K562 (cell line): ENCODE results near the gene GMEB2. TPM values are rescaled to one million over a fixed set of nuclear protein-coding genes. Genes with fewer than 3 reads are reported as not detected.

Experiments used
- ATAC-seq: fragments of 200-7000 bp; cut with Tn5 transposase; 3 replicates; pipeline ENCODE4 v1.9.1; 2020; ENCODE audit warnings: moderate library complexity
- BruUV-seq: library from RNA; stranded (reverse); fragments of 400-500 nt; replicated peaks from 2 replicates; lab custom pipeline; 2021; lab: Mats Ljungman, UMichigan
- CTCF ChIA-PET: fragments of 300-600 bp; formaldehyde crosslinking; extraction: SDS; loops from one replicate; lab custom pipeline; 2021; ENCODE audit warnings: low intra/inter-chr PET ratio; lab: Yijun Ruan, JAX
- POLR2A ChIA-PET: fragments of 300-600, 350-650 bp; sonication (Branson Sonifier 250); formaldehyde crosslinking; extraction: SDS; loops from one replicate; lab custom pipeline; 2021; ENCODE audit warnings: antibody characterized with exemption, inconsistent platforms; lab: Yijun Ruan, JAX
- DNase-seq, 4 experiments: peaks; one replicate each; pipeline versions ENCODE4 v3.0.0 to v3.0.0-alpha.2; 2011 to 2018; ENCODE audit warnings: low spot score in 3 of 4, mixed read lengths in 3 of 4; ENCODE audit errors: extremely low read depth in 1 of 4
- FAIRE-seq: peaks from 2 replicates; lab custom pipeline; 2011; peaks lifted over from hg19 to GRCh38; lab: Jason Lieb, UNC
- H2AFZ ChIP-seq: 2 replicates; pipeline ENCODE4 v1.6.0; 2011; ENCODE audit warnings: low read depth, low read length, control low read depth, inconsistent platforms
- H3K27ac ChIP-seq: fragments of 200-600 bp; 3 replicates; pipeline ENCODE4 v1.8.0; 2011; ENCODE audit warnings: low read depth, mild to moderate bottlenecking, control low read depth, inconsistent platforms, low read length, moderate library complexity, mixed read lengths; ENCODE audit errors: extremely low read depth
- H3K27me3 ChIP-seq, 2 experiments: fragments of 300-600 bp in 1 of 2; 2 replicates in 1 of 2; 3 replicates in 1 of 2; pipeline versions ENCODE4 v1.6.0 to v1.8.0; 2011; ENCODE audit warnings: inconsistent platforms in 2 of 2, low read length in 2 of 2, mild to moderate bottlenecking in 1 of 2, mixed read lengths in 1 of 2, moderate library complexity in 1 of 2; ENCODE audit not compliant: control insufficient read depth in 2 of 2, insufficient read depth in 2 of 2
- H3K36me3 ChIP-seq: fragments of 300-600 bp; 3 replicates; pipeline ENCODE4 v1.8.0; 2011; ENCODE audit warnings: mild to moderate bottlenecking, low read length, inconsistent platforms; ENCODE audit not compliant: control insufficient read depth, insufficient read depth
- H3K4me1 ChIP-seq, 2 experiments: fragments of 200-600 bp in 1 of 2; replicated peaks in 1 of 2; 2 replicates in 1 of 2; 3 replicates in 1 of 2; pipeline versions ENCODE4 v1.5.1 to v1.8.0; 2011; ENCODE audit warnings: inconsistent platforms in 2 of 2, low read length in 2 of 2, mild to moderate bottlenecking in 1 of 2, mixed read lengths in 1 of 2, moderate library complexity in 1 of 2; ENCODE audit not compliant: control insufficient read depth in 2 of 2, insufficient read depth in 2 of 2
- H3K4me2 ChIP-seq: 2 replicates; pipeline ENCODE4 v1.6.1; 2011; ENCODE audit warnings: low read length, control low read depth, inconsistent platforms, mixed read lengths; ENCODE audit not compliant: insufficient read depth
- H3K4me3 ChIP-seq: fragments of 200-600 bp; sonication (generic), shearing (Covaris generic); 2 replicates; pipeline ENCODE4 v1.5.1; 2016; ENCODE audit warnings: control low read depth, inconsistent platforms
- H3K79me2 ChIP-seq: fragments of 200-600 bp; 3 replicates; pipeline ENCODE4 v1.8.0; 2011; ENCODE audit warnings: low read length, inconsistent platforms; ENCODE audit not compliant: control insufficient read depth, insufficient read depth
- H3K9ac ChIP-seq, 2 experiments: 2 replicates each; pipeline versions ENCODE4 v1.6.0 to v1.6.1; 2011; ENCODE audit warnings: low read depth in 2 of 2, low read length in 2 of 2, control low read depth in 1 of 2, inconsistent platforms in 1 of 2, mild to moderate bottlenecking in 1 of 2, mixed read lengths in 1 of 2; ENCODE audit not compliant: insufficient read depth in 1 of 2
- H3K9me1 ChIP-seq: one replicate; pipeline ENCODE4 v1.6.0; 2011; ENCODE audit warnings: inconsistent platforms, mild to moderate bottlenecking, low read length, moderate library complexity; ENCODE audit not compliant: control insufficient read depth, insufficient read depth
- H3K9me3 ChIP-seq: replicated peaks from 2 replicates; pipeline ENCODE4 v1.5.1; 2011; ENCODE audit warnings: low read depth, low read length, inconsistent platforms; ENCODE audit not compliant: control insufficient read depth, insufficient read depth
- H4K20me1 ChIP-seq: replicated peaks from 2 replicates; pipeline ENCODE4 v1.6.1; 2011; ENCODE audit warnings: low read length, inconsistent platforms, mixed read lengths; ENCODE audit not compliant: control insufficient read depth, insufficient read depth
- CBX2 ChIP-seq: fragments of 200-600 bp; sonication (generic); IDR thresholded peaks from one replicate; pipeline ENCODE4 v1.6.1; 2012; ENCODE audit warnings: mild to moderate bottlenecking, low read length, inconsistent platforms; ENCODE audit not compliant: insufficient read depth, poor library complexity, severe bottlenecking
- CC2D1A ChIP-seq: fragments of 450-650 bp; IDR thresholded peaks from 2 replicates; pipeline ENCODE4 v1.6.1; 2017; ENCODE audit warnings: mild to moderate bottlenecking
- CREB3L1 ChIP-seq: fragments of 450-650 bp; IDR thresholded peaks from 2 replicates; pipeline ENCODE4 v1.6.1; 2014; ENCODE audit warnings: low read depth, mild to moderate bottlenecking, moderate library complexity, borderline replicate concordance
- DPF2 ChIP-seq: fragments of 450-650 bp; IDR thresholded peaks from 2 replicates; pipeline ENCODE4 v1.6.1; 2016
- HDGF ChIP-seq: fragments of 450-650 bp; IDR thresholded peaks from 2 replicates; pipeline ENCODE4 v1.6.1; 2016
- HSF4 ChIP-seq: fragments of 250-450 bp; sonication (Bioruptor Pico); IDR thresholded peaks from 2 replicates; pipeline ENCODE4 v2.1.2; 2022; ENCODE audit warnings: mild to moderate bottlenecking, moderate library complexity, borderline replicate concordance
- ID3 ChIP-seq, 2 experiments: fragments of 250-450 bp in 1 of 2; fragments of 450-650 bp in 1 of 2; sonication (Bioruptor Pico) in 1 of 2; IDR thresholded peaks; 2 replicates each; pipeline versions ENCODE4 v1.6.1 to v1.8.0; 2016 to 2021; ENCODE audit warnings: mild to moderate bottlenecking in 2 of 2, moderate library complexity in 2 of 2, missing compliant biosample characterization in 1 of 2, missing genetic modification characterization in 1 of 2
- MECOM ChIP-seq: fragments of 250-450 bp; sonication (Bioruptor Pico); IDR thresholded peaks from 2 replicates; pipeline ENCODE4 v1.8.0; 2022; ENCODE audit warnings: inconsistent platforms
- NFYB ChIP-seq: IDR thresholded peaks from 2 replicates; pipeline ENCODE4 v1.6.1; 2011; ENCODE audit warnings: mild to moderate bottlenecking, moderate library complexity; ENCODE audit not compliant: insufficient read length; ENCODE audit errors: extremely low read depth
- NR1H2 ChIP-seq: sonication (generic); formaldehyde crosslinking; IDR thresholded peaks from 2 replicates; pipeline ENCODE4 v1.4.0; 2020; ENCODE audit warnings: mild to moderate bottlenecking, missing genetic modification reagents
- RBM34 ChIP-seq: fragments of 200-400 bp; formaldehyde crosslinking; IDR thresholded peaks from 2 replicates; pipeline ENCODE4 v1.6.1; 2018; ENCODE audit warnings: low read length, borderline replicate concordance; ENCODE audit not compliant: insufficient read depth
- RFX1 ChIP-seq: fragments of 450-650 bp; IDR thresholded peaks from 2 replicates; pipeline ENCODE4 v1.6.1; 2016; ENCODE audit warnings: mild to moderate bottlenecking, moderate library complexity
- SAFB2 ChIP-seq: fragments of 200-400 bp; formaldehyde crosslinking; IDR thresholded peaks from 2 replicates; pipeline ENCODE4 v1.6.1; 2018; ENCODE audit warnings: borderline replicate concordance, low read length, low read depth, moderate library complexity; ENCODE audit not compliant: severe bottlenecking
- SNIP1 ChIP-seq: fragments of 450-650 bp; IDR thresholded peaks from 2 replicates; pipeline ENCODE4 v1.7.1; 2017; ENCODE audit warnings: low read depth, mild to moderate bottlenecking
- SP1 ChIP-seq: sonication (generic); formaldehyde crosslinking; IDR thresholded peaks from 2 replicates; pipeline ENCODE4 v1.8.1; 2022; ENCODE audit warnings: mild to moderate bottlenecking, missing genetic modification reagents
- TAL1 ChIP-seq: fragments of 450-650 bp; IDR thresholded peaks from 2 replicates; pipeline ENCODE4 v1.6.1; 2016; ENCODE audit warnings: mild to moderate bottlenecking
- TRIM28 ChIP-seq: fragments of 450-650 bp; IDR thresholded peaks from 2 replicates; pipeline ENCODE4 v1.6.1; 2017
- ZBED1 ChIP-seq: IDR thresholded peaks from 2 replicates; pipeline ENCODE4 v1.6.1; 2014
- ZNF253 ChIP-seq: fragments of 250-450 bp; sonication (Bioruptor Pico); conservative IDR thresholded peaks from 2 replicates; pipeline ENCODE4 v1.6.1; 2021; ENCODE audit warnings: mild to moderate bottlenecking
- ZNF584 ChIP-seq: fragments of 200-800 bp; sonication (Bioruptor generic); IDR thresholded peaks from 2 replicates; pipeline ENCODE4 v1.6.1; 2016; ENCODE audit warnings: low read depth, mild to moderate bottlenecking, missing genetic modification characterization, missing compliant biosample characterization
- ZNF830 ChIP-seq: fragments of 250-450 bp; sonication (Bioruptor Pico); IDR thresholded peaks from 2 replicates; pipeline ENCODE4 v1.5.0; 2021; ENCODE audit warnings: mild to moderate bottlenecking
- WGBS: fragments of 100-300 bp; shearing (Covaris generic); methylation state at CpG from one replicate; pipeline ENCODE4 v1.1.6; 2016; ENCODE audit warnings: low coverage, mixed read lengths; ENCODE audit not compliant: insufficient coverage; ENCODE audit errors: missing lambda C conversion rate; 5-methylcytosine and 5-hydroxymethylcytosine counted together
- in situ Hi-C: fragments of 300-500 bp; cut with MboI; formaldehyde crosslinking; loops from 4 replicates; pipeline ENCODE4 v1.15.0; 2018; ENCODE audit warnings: inconsistent platforms, mixed read lengths
- intact Hi-C: fragments of 100-400 bp; cut with micrococcal nuclease; formaldehyde crosslinking; loops from 2 replicates; pipeline ENCODE4 v1.14.2; 2022
- polyA plus RNA-seq, 8 experiments: library from polyadenylated mRNA; depleted of rRNA in 4 of 8; stranded (reverse) in 5 of 8; unstranded in 3 of 8; fragments of >200 nt; fragmentation: Nextera tagmentation in 2 of 8; fragmentation: Illumina TruSeq in 1 of 8; extraction: Ambion mirVana in 2 of 8; extraction: Trizol in 1 of 8; gene quantifications; 2 replicates each; pipeline versions ENCODE4 v1.2.1 to v1.2.3, GENCODE V29; 2011 to 2014; ENCODE audit warnings: inconsistent platforms in 1 of 8, missing spikeins in 1 of 8
- total RNA-seq, 7 experiments: library from RNA; depleted of rRNA in 6 of 7; stranded (reverse); fragments of >200 nt in 6 of 7; fragmentation: Illumina TruSeq in 2 of 7; extraction: Trizol in 2 of 7; gene quantifications; 2 replicates each; pipeline versions ENCODE4 v1.2.1 to v1.2.3, GENCODE V29; 2011 to 2021; ENCODE audit warnings: low replicate concordance in 1 of 7

Gene GMEB2
- total and polyA plus RNA-seq, 9 of the 15 experiments (the other 6 are each of a cell fraction or from before 2014, with no cell fraction given) = 0.03 to 13.9 (median 6.3) TPM

GRCh38 chr20:63591786-63592355 lies 35.0 kb downstream of the GMEB2 start:
- POLR2A ChIA-PET = interaction anchor here (0.9 to 1.1 kb wide), 2 partner anchors 9 to 54 kb away, joined by 3 to 7 read pairs; no protein-coding TSS in a partner anchor
- H2AFZ ChIP-seq = no peak overlapping the region

GRCh38 chr20:63591147-63591533 lies 35.8 kb downstream of the GMEB2 start:
- ChIA-PET CTCF (no interaction called here), POLR2A (interaction anchor here (1.1 kb wide), 1 partner anchor 8 kb away, joined by 3 read pairs; no protein-coding TSS in a partner anchor)
- Histone ChIP-seq H3K36me3 (peaks cover 42% of the 10 kb centered on the region; the same call in 2 of the 3 replicates), H2AFZ (no peak overlapping the region), H4K20me1 (no peaks in the 10 kb centered on the region), H3K79me2 (no peaks in the 10 kb centered on the region), H3K9ac (no peak overlapping the region), H3K27me3 (peaks cover 0 to 2% of the 10 kb centered on the region in 2 experiments; a peak in 1 of 5 replicates), H3K4me1 (peaks cover 0 to 28% of the 10 kb centered on the region in 2 experiments; a peak in 2 of 5 replicates), H3K4me2 (no peak overlapping the region), H3K9me3 (no peaks in the 10 kb centered on the region), H3K9me1 (peaks cover 2% of the 10 kb centered on the region), H3K4me3 (no peak overlapping the region), H3K27ac (no peak overlapping the region)
- no peak for FAIRE-seq
- DNase-seq = no peak
- in situ Hi-C loops (no loop called here), intact Hi-C loops (no loop called here)
- 77% methylated on average over 4 of the region's 4 CpGs for WGBS
- no TSS peak for BruUV-seq
- ATAC-seq = no peak
- no peak for TF ChIP-seq ZNF830 (CRISPR knock-in tag)
- no peak for TF ChIP-seq DPF2
- no peak for TF ChIP-seq SAFB2
- no peak for TF ChIP-seq ZNF253 (CRISPR knock-in tag)
- TF ChIP-seq TRIM28 = no peak
- TF ChIP-seq RFX1 = no peak
- TF ChIP-seq ID3 (CRISPR knock-in tag; IDR thresholded peaks at IDR 0.05) = no peak
- TF ChIP-seq ID3 (tag; IDR thresholded peaks at IDR 0.05) = no peak
- TF ChIP-seq MECOM (CRISPR knock-in tag) = no peak
- TF ChIP-seq TAL1 = no peak
- TF ChIP-seq CREB3L1 = no peak
- TF ChIP-seq CC2D1A = no peak
- TF ChIP-seq ZBED1 = no peak

More at GRCh38 chr20:63591786-63592355, 35.0 kb downstream of the GMEB2 start:
- H3K9me1 ChIP-seq = peaks cover 5% of the 10 kb centered on the region
- no peaks in the 10 kb centered on the region for H4K20me1 ChIP-seq
- H3K27ac ChIP-seq = no peak overlapping the region
- peaks cover 0 to 25% of the 10 kb centered on the region in 2 experiments; a peak in 2 of 5 replicates for H3K4me1 ChIP-seq
- 92% methylated on average over 23 of the region's 28 CpGs for WGBS
- ATAC-seq = no peak
- intact Hi-C loops = no loop called here
- no peak overlapping the region for H3K4me3 ChIP-seq
- H3K36me3 ChIP-seq = peaks cover 44% of the 10 kb centered on the region; the same call in 2 of the 3 replicates
- CTCF ChIA-PET = no interaction called here
- in situ Hi-C loops = no loop called here
- no TSS peak for BruUV-seq
- no peak overlapping the region; a peak in 1 of 4 replicates for H3K9ac ChIP-seq
- TF ChIP-seq DPF2 (no peak), HDGF (no peak), CBX2 (no peak), ZBED1 (no peak), NR1H2 (no peak), RBM34 (no peak), NFYB (no peak), HSF4 (CRISPR knock-in tag) (no peak), SNIP1 (no peak), ZNF584 (CRISPR knock-in tag) (no peak), CC2D1A (no peak), SP1 (no peak)
- TF ChIP-seq, all 486 proteins: peak for 0
- Histone ChIP-seq H3K79me2 (no peaks in the 10 kb centered on the region), H3K9me3 (no peaks in the 10 kb centered on the region), H3K4me2 (no peak overlapping the region), H3K27me3 (no peaks in the 10 kb centered on the region)
- DNase-seq (no peak), FAIRE-seq (no peak)
